OCI-LY1 (cell line): ENCODE measurements around the gene OR5AU1.

Experiments used
- H2AFZ ChIP-seq: fragments of 200-600 bp; sonication (generic), shearing (Covaris generic); 2 replicates; pipeline ENCODE4 v1.6.0; 2014; ENCODE audit warnings: antibody characterized with exemption, mild to moderate bottlenecking, low read length
- H3F3A ChIP-seq: fragments of 200-600 bp; sonication (generic), shearing (Covaris generic); 2 replicates; pipeline ENCODE4 v1.6.0; 2014; ENCODE audit warnings: mild to moderate bottlenecking, antibody characterized with exemption, low read length, moderate library complexity; ENCODE audit not compliant: insufficient read depth
- H3K27ac ChIP-seq: fragments of 200-600 bp; sonication (generic); 2 replicates; pipeline ENCODE4 v1.5.1; 2014; ENCODE audit warnings: low read length, mixed run types, mild to moderate bottlenecking, low read depth; ENCODE audit not compliant: poor library complexity, severe bottlenecking
- H3K27me3 ChIP-seq: fragments of 200-600 bp; sonication (generic); 2 replicates; pipeline ENCODE4 v1.6.0; 2014; ENCODE audit warnings: antibody characterized with exemption, mild to moderate bottlenecking, low read length, moderate library complexity; ENCODE audit not compliant: insufficient read depth
- H3K36me3 ChIP-seq: fragments of 200-600 bp; sonication (generic); 2 replicates; pipeline ENCODE4 v1.6.1; 2014; ENCODE audit warnings: mild to moderate bottlenecking, antibody characterized with exemption, low read length, moderate library complexity, mixed read lengths; ENCODE audit not compliant: insufficient read depth
- H3K4me1 ChIP-seq: fragments of 200-600 bp; sonication (generic); 2 replicates; pipeline ENCODE4 v1.5.1; 2014; ENCODE audit warnings: mild to moderate bottlenecking, low read length, moderate library complexity; ENCODE audit not compliant: insufficient read depth, severe bottlenecking
- H3K4me2 ChIP-seq: fragments of 200-600 bp; sonication (generic), shearing (Covaris generic); 2 replicates; pipeline ENCODE4 v1.6.1; 2014; ENCODE audit warnings: low read length
- H3K4me3 ChIP-seq: fragments of 200-600 bp; sonication (generic); 2 replicates; pipeline ENCODE4 v1.5.1; 2014; ENCODE audit warnings: low read length, low read depth, mild to moderate bottlenecking, mixed read lengths; ENCODE audit not compliant: poor library complexity, severe bottlenecking
- H3K79me2 ChIP-seq: fragments of 200-600 bp; shearing (Covaris generic); 2 replicates; pipeline ENCODE4 v1.6.1; 2016; ENCODE audit warnings: mixed run types, low read length, mixed read lengths; ENCODE audit not compliant: insufficient read depth
- H3K9ac ChIP-seq: fragments of 200-600 bp; sonication (generic), shearing (Covaris generic); 2 replicates; pipeline ENCODE4 v1.6.1; 2014; ENCODE audit warnings: mild to moderate bottlenecking, low read length, mixed read lengths
- H3K9me2 ChIP-seq: fragments of 200-600 bp; sonication (generic), shearing (Covaris generic); 2 replicates; pipeline ENCODE4 v1.6.1; 2014; ENCODE audit warnings: low read depth, mild to moderate bottlenecking, low read length, mixed read lengths
- H3K9me3 ChIP-seq: fragments of 200-600 bp; shearing (Covaris generic); 2 replicates; pipeline ENCODE4 v1.6.1; 2014; ENCODE audit warnings: low read length, mixed read lengths
- H4K20me1 ChIP-seq: fragments of 200-600 bp; sonication (generic), shearing (Covaris generic); 2 replicates; pipeline ENCODE4 v1.6.0; 2016; ENCODE audit warnings: mild to moderate bottlenecking, low read length; ENCODE audit not compliant: insufficient read depth
- CTCF ChIP-seq: fragments of 200-600 bp; sonication (generic), shearing (Covaris generic); IDR thresholded peaks from 2 replicates; pipeline ENCODE4 v1.5.1; 2017; ENCODE audit warnings: mild to moderate bottlenecking, antibody characterized with exemption, low read length, moderate library complexity, mixed read lengths
- EZH2 ChIP-seq: fragments of 200-600 bp; sonication (generic), shearing (Covaris generic); IDR thresholded peaks from 2 replicates; pipeline ENCODE4 v1.8.0; 2017; ENCODE audit warnings: borderline replicate concordance, mixed run types, mild to moderate bottlenecking, antibody characterized with exemption, low read length, moderate library complexity, mixed read lengths

Gene OR5AU1

GRCh38 chr14:21112255-21112654, 43.6 kb downstream of the OR5AU1 start:
- Histone ChIP-seq H3K9ac (no peak overlapping the region), H2AFZ (no peak overlapping the region), H3K9me2 (no peaks in the 10 kb centered on the region)

GRCh38 chr14:21109377-21110138, 46.3 kb downstream of the OR5AU1 start:
- Histone ChIP-seq H3K4me1 (peaks cover 13% of the 10 kb centered on the region), H3K36me3 (no peaks in the 10 kb centered on the region), H2AFZ (no peak overlapping the region), H3K9ac (no peak overlapping the region), H3K9me2 (no peaks in the 10 kb centered on the region), H3F3A (no peaks in the 10 kb centered on the region), H3K4me3 (no peak overlapping the region), H3K9me3 (no peaks in the 10 kb centered on the region), H4K20me1 (no peaks in the 10 kb centered on the region), H3K4me2 (no peak overlapping the region), H3K27me3 (peaks cover 4% of the 10 kb centered on the region; the same call in 1 of the 2 replicates), H3K27ac (no peak overlapping the region), H3K79me2 (no peaks in the 10 kb centered on the region)
- TF ChIP-seq CTCF = no peak
- no peak for TF ChIP-seq EZH2

More at GRCh38 chr14:21112255-21112654, 43.6 kb downstream of the OR5AU1 start:
- Histone ChIP-seq H3K27me3 (peaks cover 4% of the 10 kb centered on the region; the same call in 1 of the 2 replicates), H3K4me2 (no peak overlapping the region), H3K4me1 (no peaks in the 10 kb centered on the region), H3K79me2 (no peaks in the 10 kb centered on the region), H3F3A (no peaks in the 10 kb centered on the region), H3K9me3 (no peaks in the 10 kb centered on the region), H4K20me1 (no peaks in the 10 kb centered on the region), H3K36me3 (no peaks in the 10 kb centered on the region), H3K27ac (no peak overlapping the region), H3K4me3 (no peak overlapping the region)
- TF ChIP-seq CTCF = no peak
- TF ChIP-seq EZH2 = no peak

DNA sequence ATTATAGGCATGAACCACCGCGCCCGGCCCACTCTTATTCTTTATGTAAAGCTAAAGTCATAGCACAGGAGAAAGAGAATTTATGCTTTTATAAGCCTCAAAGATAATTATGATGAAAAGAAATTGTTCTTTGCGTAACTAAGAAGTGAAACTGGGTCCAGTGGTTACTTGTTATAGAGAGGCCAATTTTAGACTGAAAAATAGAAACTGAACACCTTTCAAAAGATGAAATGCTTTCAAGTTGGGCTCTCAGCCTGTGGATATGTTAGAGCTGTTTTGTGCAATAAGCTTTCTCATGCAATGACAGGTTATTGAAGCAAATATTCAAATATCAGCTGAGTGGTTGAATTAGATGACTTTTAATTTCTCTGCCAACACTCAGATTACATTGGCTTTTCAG, 47.1 kb downstream of the OR5AU1 start:
- no peaks in the 10 kb centered on the region for H3F3A ChIP-seq
- peaks cover 14% of the 10 kb centered on the region for H3K4me1 ChIP-seq
- H3K4me2 ChIP-seq = no peak overlapping the region

More for the DNA sequence above, 47.1 kb downstream of the OR5AU1 start:
- H2AFZ ChIP-seq = no peak overlapping the region
- no peaks in the 10 kb centered on the region for H4K20me1 ChIP-seq
- TF ChIP-seq CTCF (no peak), EZH2 (no peak)
- H3K9me3 ChIP-seq = no peaks in the 10 kb centered on the region
- no peak overlapping the region for H3K9ac ChIP-seq
- no peak overlapping the region for H3K4me3 ChIP-seq
- H3K27ac ChIP-seq = no peak overlapping the region
- no peaks in the 10 kb centered on the region for H3K36me3 ChIP-seq
- H3K79me2 ChIP-seq = no peaks in the 10 kb centered on the region
- H3K27me3 ChIP-seq = peaks cover 4% of the 10 kb centered on the region; the same call in 1 of the 2 replicates
- no peaks in the 10 kb centered on the region for H3K9me2 ChIP-seq
